Measurements from ENCODE around the gene NPAP1.
"Not testable (repeated sequence)": the region's sequence is repeated elsewhere in the genome, so short reads cannot be mapped to it uniquely, and the experiment has no call there.

GRCh38 chr15:24682905-24683304 lies 7.3 kb downstream of the NPAP1 start:
- TF ChIP-seq CTCF, EP300 (IDR thresholded peaks at IDR 0.05): not testable (repeated sequence)

Data from suprapubic skin (tissue), 3 donors.